GM12872 (cell line): ENCODE results near the gene MAN1B1.

ENCODE experiments used
- TF ChIP-seq, protein P1 (sequence below): IDR thresholded peaks from 3 replicates; pipeline ENCODE4 v1.5.1; 2011; ENCODE audit warnings: low read depth, mild to moderate bottlenecking, low read length, moderate library complexity; ENCODE audit not compliant: insufficient read depth

Gene MAN1B1

DNA sequence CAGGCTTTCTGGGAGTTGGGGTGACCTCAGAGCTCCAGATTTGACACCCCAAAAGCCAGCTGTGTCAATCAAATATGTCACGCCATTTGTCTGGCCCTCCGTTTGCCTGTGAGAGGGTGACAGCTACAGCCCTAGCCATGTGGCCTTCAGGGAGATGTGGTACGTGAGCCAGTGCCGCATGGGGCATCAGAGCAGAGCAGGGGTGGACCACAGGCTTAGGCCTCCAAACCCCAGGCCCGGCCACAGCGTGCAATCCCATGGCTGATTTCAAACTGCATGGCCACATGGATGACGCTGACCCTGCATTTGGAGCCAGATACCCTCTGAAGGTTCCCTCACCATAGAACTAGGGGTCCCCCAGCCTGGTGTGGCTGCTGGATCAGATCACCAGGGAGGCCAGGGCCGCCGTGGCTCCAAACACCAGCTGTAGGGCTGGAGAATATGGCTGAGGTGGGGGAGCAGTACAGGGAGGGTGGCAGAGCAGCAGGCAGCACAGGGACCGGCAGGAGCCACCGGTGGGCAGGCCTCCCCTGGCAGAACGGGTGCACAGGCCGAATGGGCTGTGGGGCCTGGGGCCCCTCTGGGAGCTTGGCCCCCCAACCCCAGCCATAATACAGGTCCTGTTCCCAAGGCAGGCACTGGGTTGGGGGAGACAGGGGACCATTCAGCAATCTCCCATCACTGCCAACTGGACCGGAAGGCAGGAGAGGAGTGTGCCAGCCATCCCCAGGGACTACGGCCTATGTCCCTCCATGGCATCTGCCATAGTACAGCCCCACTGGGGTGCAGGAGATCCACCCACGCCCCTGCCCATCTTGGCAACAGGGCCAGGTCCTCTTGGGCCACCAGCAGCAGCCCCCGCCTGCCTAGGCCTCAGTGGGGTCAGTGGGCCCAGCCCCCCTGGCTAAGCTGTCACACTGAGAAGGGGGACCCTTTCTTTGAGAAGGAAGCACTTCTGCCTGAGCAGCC, 18.0 kb upstream of the MAN1B1 start:
- TF ChIP-seq, protein P1, sequence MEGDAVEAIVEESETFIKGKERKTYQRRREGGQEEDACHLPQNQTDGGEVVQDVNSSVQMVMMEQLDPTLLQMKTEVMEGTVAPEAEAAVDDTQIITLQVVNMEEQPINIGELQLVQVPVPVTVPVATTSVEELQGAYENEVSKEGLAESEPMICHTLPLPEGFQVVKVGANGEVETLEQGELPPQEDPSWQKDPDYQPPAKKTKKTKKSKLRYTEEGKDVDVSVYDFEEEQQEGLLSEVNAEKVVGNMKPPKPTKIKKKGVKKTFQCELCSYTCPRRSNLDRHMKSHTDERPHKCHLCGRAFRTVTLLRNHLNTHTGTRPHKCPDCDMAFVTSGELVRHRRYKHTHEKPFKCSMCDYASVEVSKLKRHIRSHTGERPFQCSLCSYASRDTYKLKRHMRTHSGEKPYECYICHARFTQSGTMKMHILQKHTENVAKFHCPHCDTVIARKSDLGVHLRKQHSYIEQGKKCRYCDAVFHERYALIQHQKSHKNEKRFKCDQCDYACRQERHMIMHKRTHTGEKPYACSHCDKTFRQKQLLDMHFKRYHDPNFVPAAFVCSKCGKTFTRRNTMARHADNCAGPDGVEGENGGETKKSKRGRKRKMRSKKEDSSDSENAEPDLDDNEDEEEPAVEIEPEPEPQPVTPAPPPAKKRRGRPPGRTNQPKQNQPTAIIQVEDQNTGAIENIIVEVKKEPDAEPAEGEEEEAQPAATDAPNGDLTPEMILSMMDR: no peak

DNA sequence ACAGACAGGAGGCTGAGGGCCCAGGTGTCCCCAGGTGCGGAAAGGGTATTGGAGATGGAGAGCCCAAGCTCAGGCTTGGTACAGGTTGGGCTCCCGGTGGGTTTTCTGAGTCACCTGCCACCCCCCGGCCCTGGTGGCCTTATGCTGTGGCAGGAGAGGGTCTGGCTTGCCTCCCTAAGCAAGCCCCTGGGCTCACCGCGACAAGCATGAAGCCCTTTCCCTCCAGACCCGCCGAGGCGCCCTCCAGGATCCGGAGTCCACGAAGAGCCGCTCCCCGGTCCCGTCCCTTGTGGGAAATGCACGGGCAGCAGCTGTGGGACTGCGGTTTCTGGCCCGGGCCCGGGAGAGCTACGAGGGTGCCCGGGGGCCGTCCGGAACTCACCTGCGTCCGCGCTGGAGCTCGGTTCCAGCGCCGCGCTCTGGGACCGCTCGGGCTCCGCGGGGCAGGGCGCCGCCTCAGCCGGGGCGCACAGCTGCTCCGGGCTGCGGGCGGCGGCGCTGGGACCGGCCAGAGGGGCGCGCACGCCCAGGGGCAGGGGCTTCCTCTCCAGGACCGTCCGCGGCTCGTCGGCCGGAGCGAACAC, 17.2 kb upstream of the MAN1B1 start:
- TF ChIP-seq, protein P1: no peak

DNA sequence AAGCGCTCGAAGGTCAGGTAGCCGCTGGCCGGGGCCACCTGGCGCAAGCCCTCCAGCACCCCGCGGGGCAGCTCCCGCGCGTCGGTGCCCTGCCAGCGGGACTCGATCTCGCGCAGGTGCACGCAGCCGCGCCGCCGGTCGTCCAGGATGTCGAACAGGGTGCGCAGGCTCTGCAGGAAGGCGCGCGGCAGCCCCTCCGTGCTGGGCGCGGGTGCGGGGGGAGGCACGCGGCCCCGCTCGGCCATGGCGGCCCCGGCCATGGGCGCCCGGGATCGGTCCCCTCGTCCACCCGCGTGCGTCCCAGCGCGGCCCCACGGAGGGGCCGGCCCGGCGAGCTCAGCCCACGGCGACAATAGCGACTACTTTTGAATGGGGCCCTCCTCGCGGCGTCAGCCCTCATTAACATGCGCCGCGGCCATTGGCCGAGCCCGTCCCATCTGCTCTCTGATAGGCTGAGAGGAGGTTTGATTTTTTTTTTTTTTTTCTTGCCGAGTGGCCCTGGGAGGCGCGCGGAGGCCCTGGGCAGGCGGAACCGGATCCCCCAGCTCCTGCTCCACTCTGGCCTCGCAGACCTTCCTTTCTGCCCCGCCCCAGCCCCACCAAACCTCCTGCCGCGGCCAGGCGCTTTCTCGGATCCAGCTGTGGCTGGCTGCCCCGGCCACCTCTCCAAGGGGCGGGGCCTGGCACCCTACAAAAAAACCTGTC, 16.4 kb upstream of the MAN1B1 start, which contains the start of gene SAPCD2:
Gene SAPCD2 (minus strand): TSS at position 357 of the 705 bp plus-strand sequence. CDS start 97 bp downstream, at position 260.
- TF ChIP-seq, protein P1: no peak

DNA sequence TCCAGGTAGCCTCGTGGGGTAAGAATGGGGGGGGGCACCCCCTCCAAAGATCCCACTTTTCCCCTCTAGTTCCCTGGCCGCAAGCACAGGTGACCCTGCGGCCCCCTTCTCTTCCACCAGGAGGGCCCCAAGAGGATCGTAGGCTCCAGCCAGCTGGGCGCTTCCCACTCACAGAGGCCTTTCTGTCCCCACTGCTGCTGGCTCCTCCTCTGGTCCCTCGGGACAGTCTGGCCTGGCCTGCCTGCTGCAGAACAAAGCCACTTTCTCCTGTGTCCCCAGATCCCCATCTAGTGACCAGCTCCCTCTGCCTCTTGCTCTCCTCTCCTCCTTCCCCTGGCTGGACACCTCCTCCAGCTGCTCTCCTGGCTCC, 15.9 kb upstream of the MAN1B1 start:
- TF ChIP-seq, protein P1: no peak

DNA sequence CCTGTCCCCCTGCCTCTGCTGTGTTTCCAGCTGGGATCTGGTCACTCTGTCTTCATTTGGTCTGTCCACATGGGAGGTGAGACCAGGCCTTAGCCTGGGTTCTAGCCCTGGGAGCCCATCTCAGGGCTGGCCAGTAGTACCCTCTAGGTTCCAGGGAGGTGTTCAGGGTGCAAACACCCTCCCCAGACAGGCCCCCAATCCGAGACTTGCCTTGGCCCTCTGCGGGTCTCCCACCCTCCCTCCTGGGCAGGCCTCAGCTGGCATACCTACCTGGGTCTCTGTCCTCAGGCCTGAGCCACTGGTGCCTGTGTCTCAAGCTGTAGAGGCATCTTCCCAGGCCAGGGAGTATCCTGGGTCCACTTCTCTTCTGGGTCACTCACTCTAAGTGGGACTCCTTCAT, 15.5 kb upstream of the MAN1B1 start:
- TF ChIP-seq, protein P1: no peak

DNA sequence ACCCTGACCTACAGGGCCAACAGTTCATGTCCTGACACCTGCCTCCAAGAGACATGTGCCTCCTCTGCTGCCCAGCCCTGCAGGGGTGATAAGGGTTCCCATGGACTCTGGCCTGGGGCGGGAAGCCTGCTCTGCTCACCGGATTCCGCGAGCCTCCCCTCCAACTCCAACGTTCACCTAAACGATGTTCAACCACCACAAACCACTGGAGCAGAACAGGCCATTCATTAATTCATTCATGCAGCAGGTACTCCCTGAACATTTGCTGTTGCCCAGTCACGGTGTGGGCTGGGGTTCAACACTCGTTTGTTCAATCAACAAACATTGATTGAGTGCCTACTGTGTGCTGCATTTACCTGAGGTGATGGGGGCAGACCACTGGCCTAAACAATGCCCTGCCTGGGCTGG, 12.8 kb upstream of the MAN1B1 start:
- TF ChIP-seq, protein P1: no peak
